ENCODE results near the gene ECE1. TPM values are rescaled to one million over a fixed set of nuclear protein-coding genes. Genes with fewer than 3 reads are reported as not detected.
A peak's percentile ranks its signal among the peaks of the same experiment; 100 is the strongest.

Gene ECE1
- polyA plus RNA-seq, 3 donors from 2014 or later, result 3.3 to 24.7 (median 4.3) TPM

- Mint-ChIP-seq H3K4me1 (peaks cover 15 to 19% of the 10 kb centered on the region in 2 donors), H3K27me3 (ENCODE audit: low read depth in 3 of 3) (peaks cover 0 to 2% (median 0%) of the 10 kb centered on the region in 3 donors), H3K36me3 (peaks cover 5 to 35% (median 16%) of the 10 kb centered on the region in 3 donors), H3K9me3 (no peaks in the 10 kb centered on the region), H3K27ac (peak overlapping the region in 2 of 6 donors; percentile 64 to 67), H3K4me3 (peak overlapping the region in 2 of 5 donors; percentile 1 to 33)
- DNase-seq, result no peak
Observed at GRCh38 chr1:21262293-21263051, 27.8 kb downstream of the ECE1 start.

- H3K4me3 Mint-ChIP-seq, result peak overlapping the region in 3 of 5 donors; percentile 1 to 33 (median 32)
- H3K27me3 Mint-ChIP-seq (ENCODE audit: low read depth in 3 of 3), result peaks cover 0 to 2% (median 0%) of the 10 kb centered on the region in 3 donors
- no peak for DNase-seq
- peaks cover 8 to 32% (median 15%) of the 10 kb centered on the region in 3 donors for H3K36me3 Mint-ChIP-seq
- H3K9me3 Mint-ChIP-seq, result no peaks in the 10 kb centered on the region
- H3K4me1 Mint-ChIP-seq, result peaks cover 15 to 19% of the 10 kb centered on the region in 2 donors
- H3K27ac Mint-ChIP-seq, result peak overlapping the region in 3 of 6 donors; percentile 51 to 67 (median 64)
Observed at GRCh38 chr1:21261551-21262292, 28.5 kb downstream of the ECE1 start.

DNA sequence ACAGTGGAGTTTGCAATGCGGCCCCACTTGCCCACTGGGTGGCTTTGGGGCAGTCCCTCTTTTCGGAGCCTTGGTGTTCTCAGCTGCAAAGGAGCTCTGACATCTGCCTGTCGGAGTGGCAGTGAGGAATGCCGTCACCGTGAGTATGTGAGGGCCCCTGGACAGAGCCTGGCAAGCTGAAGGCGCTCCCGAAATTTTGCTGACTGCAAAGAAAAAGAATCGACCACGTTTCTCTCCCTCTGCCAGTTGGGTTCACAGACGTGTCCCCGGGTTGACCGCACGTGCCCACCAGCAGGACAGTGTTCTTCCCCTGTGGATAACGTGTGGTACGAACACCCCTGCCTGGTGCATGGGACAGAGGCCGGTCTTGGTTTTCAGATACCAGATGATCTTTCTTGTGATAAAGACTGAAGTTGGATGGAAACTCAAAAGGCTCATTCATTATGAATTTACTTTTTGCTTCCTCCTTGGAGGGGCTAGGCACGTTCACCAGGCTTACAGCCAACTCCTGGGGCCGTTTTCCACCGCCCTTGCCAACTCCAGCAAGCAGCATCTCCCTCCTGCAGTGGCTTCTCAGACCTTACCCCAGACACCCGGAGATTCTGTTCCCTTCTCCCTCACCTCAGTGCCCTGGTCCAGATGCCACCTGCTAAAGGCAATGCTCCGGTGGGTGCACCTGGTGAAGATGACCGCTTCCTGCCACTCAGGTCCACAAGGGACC lies 29.7 kb downstream of the ECE1 start:
- Mint-ChIP-seq H3K27me3 (ENCODE audit: low read depth in 3 of 3) (peaks cover 0 to 2% (median 0%) of the 10 kb centered on the region in 3 donors), H3K4me1 (peaks cover 16 to 20% of the 10 kb centered on the region in 2 donors), H3K27ac (peak overlapping the region in 2 of 6 donors; percentile 37 to 51), H3K9me3 (no peaks in the 10 kb centered on the region), H3K36me3 (peaks cover 11 to 36% (median 18%) of the 10 kb centered on the region in 3 donors), H3K4me3 (no peak overlapping the region)
- no peak for DNase-seq

DNA sequence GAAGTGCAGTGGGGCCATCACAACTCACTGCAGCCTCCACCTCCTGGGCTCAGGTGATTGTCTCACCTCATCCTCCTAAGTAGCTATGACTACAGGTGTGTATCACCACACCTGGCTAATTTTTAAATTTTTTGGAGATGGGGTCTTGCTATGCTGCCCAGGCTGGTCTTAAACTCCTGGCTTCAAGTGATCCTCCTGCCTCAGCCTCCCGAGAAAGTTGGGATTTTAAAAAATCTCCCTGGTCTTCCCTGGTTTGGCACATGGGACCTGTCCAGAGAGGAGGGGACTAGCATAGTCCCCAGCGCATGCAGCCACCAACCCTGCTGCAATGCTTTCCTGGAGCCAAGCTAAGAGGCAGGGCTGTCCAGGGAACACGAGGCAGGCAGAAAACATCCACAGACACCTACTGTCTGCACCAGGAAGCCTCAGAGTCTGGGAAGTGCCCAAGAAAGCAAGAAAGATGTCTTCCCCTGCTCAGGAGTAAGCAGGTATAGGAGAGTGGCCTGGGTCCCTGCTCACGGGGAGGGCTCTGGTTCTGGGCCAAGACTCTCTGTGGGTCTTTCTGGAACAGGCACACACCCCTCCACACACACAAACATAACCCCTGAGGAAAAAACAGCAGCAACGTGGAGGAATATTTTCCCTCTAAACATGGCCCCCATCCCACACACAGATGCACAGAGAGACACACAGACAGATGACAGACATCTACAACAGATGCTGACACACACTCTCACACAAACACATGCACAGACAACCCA lies 30.8 kb downstream of the ECE1 start:
- H3K27ac Mint-ChIP-seq, result no peak overlapping the region
- H3K4me1 Mint-ChIP-seq, result peaks cover 18 to 28% of the 10 kb centered on the region in 2 donors
- H3K36me3 Mint-ChIP-seq, result peaks cover 14 to 38% (median 17%) of the 10 kb centered on the region in 3 donors
- peaks cover 0 to 2% (median 0%) of the 10 kb centered on the region in 3 donors for H3K27me3 Mint-ChIP-seq (ENCODE audit: low read depth in 3 of 3)
- no peak overlapping the region for H3K4me3 Mint-ChIP-seq
- no peak for DNase-seq
- H3K9me3 Mint-ChIP-seq, result no peaks in the 10 kb centered on the region

DNA sequence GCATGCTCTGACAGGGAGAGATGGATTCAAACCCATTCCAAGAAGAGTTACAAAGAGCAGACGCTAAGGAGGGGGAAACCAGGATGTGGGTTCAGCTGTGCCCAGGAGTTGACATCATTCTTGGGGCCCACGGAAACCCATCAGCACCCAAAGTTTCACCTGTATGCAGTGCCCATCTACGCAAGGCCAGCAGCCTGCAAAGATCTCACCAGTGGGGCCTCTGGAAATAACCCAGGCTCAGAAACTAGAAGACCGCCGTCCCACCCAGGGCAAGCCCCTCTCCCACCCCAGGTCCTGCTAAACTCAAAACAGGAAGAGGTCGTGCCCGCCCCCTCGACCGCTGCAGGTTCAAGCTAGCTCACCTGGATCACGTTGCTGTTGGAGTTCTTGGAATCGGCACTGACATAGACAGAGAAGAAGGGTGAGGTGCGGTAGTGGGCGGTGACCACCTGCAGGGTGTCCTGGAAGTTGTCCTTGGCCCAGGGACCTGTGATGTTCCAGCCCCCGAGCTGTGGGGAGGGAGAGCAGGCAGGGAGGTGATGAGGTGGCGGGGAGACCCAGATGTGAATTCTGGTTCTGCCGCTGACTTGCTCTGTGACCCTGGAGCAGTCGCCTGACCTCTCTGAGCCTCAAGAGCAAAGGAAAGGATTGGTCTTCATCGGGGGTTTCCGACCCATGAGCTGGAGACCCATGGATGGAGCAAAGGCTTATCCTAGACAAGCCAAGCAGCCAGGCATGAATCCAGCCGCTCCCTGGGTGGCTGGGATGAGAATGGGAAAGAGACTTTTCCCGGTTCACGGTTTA lies 31.7 kb downstream of the ECE1 start:
- H3K9me3 Mint-ChIP-seq, result no peaks in the 10 kb centered on the region
- H3K4me3 Mint-ChIP-seq, result no peak overlapping the region
- DNase-seq, result no peak
- peak overlapping the region in 1 of 6 donors; percentile 55 for H3K27ac Mint-ChIP-seq
- H3K4me1 Mint-ChIP-seq, result peaks cover 18 to 28% of the 10 kb centered on the region in 2 donors
- H3K36me3 Mint-ChIP-seq, result peaks cover 14 to 38% (median 15%) of the 10 kb centered on the region in 3 donors
- H3K27me3 Mint-ChIP-seq (ENCODE audit: low read depth in 3 of 3), result peaks cover 0 to 2% (median 0%) of the 10 kb centered on the region in 3 donors

GRCh38 chr1:21257431-21258135 lies 32.7 kb downstream of the ECE1 start:
- H3K27me3 Mint-ChIP-seq (ENCODE audit: low read depth in 3 of 3), result peaks cover 0 to 3% (median 2%) of the 10 kb centered on the region in 3 donors
- H3K36me3 Mint-ChIP-seq, result peaks cover 14 to 41% (median 18%) of the 10 kb centered on the region in 3 donors

GRCh38 chr1:21256776-21257175 lies 33.5 kb downstream of the ECE1 start:
- Mint-ChIP-seq H3K4me1 (peaks cover 7 to 18% of the 10 kb centered on the region in 2 donors), H3K36me3 (peaks cover 14 to 47% (median 18%) of the 10 kb centered on the region in 3 donors), H3K27me3 (ENCODE audit: low read depth in 3 of 3) (peaks cover 0 to 3% (median 2%) of the 10 kb centered on the region in 3 donors), H3K9me3 (no peaks in the 10 kb centered on the region), H3K4me3 (no peak overlapping the region), H3K27ac (peak overlapping the region in 1 of 6 donors; percentile 28)
- no peak for DNase-seq

More at GRCh38 chr1:21257431-21258135, 32.7 kb downstream of the ECE1 start:
- Mint-ChIP-seq H3K4me1 (peaks cover 15 to 26% of the 10 kb centered on the region in 2 donors), H3K9me3 (no peaks in the 10 kb centered on the region), H3K27ac (peak overlapping the region in 2 of 6 donors; percentile 48 to 55), H3K4me3 (no peak overlapping the region)
- DNase-seq, result no peak

DNA sequence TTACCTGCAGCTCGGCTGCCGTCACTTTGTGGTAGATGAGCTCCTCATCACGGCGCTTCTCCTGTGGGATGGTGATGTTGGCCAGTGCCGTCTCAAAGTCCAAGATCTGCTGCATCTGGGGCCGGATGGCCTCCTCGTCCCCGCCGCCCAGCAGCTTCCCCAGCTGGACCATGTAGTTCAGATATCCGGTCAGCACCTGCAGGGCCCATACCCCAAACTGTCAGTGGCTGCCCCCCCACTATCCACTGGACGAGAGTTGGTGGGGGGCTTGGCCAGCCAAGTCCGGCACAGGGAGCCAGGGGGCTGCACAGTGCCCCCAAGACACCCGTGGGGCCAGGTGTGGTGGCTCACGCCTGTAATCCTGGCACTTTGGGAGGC lies 34.3 kb downstream of the ECE1 start:
- no peak for DNase-seq
- Mint-ChIP-seq H3K27me3 (ENCODE audit: low read depth in 3 of 3) (peaks cover 0 to 3% (median 2%) of the 10 kb centered on the region in 3 donors), H3K36me3 (peaks cover 14 to 48% (median 18%) of the 10 kb centered on the region in 3 donors), H3K4me1 (peaks cover 3 to 9% of the 10 kb centered on the region in 2 donors), H3K27ac (no peak overlapping the region), H3K4me3 (no peak overlapping the region), H3K9me3 (no peaks in the 10 kb centered on the region)

DNA sequence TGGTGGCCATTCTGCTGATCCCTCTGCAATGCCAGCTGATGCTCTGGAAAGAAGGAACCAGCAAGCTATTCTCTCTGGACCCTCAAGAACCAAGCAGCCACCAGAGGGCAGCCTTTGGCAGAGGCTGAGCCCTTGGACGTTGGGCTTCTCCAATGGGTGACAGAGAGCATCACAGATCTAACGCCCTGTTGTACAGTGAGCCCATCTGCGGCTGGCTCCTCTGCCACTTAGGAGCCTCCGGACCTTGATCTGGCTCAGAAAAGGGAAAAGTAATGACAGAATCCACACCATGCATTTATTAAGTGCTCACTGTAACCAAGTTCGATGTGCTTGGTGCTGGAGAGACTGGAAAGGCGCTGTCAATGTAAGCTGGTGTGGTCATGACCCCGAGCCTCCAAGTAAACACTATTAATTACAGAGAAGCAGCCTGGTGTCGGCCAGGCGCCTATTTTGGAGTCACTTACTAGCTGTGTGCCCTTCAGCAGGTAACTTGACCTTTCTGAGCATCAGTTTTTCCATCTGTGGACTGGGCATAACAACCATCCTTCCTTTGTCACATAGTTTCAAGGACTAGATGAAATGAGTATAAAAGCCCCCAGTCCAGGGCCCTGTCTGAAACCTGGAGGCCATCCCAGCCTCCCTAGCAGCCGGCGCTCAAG lies 34.9 kb downstream of the ECE1 start:
- peaks cover 3 to 8% of the 10 kb centered on the region in 2 donors for H3K4me1 Mint-ChIP-seq
- peak overlapping the region in 1 of 6 donors; percentile 66 for H3K27ac Mint-ChIP-seq
- no peaks in the 10 kb centered on the region for H3K9me3 Mint-ChIP-seq
- peaks cover 14 to 43% (median 18%) of the 10 kb centered on the region in 3 donors for H3K36me3 Mint-ChIP-seq
- peak; percentile 71 to 78 (median 73) for DNase-seq
- H3K4me3 Mint-ChIP-seq, result no peak overlapping the region
- peaks cover 0 to 3% (median under 1%) of the 10 kb centered on the region in 3 donors for H3K27me3 Mint-ChIP-seq (ENCODE audit: low read depth in 3 of 3)

- no peak for DNase-seq
- Mint-ChIP-seq H3K36me3 (peaks cover 13 to 42% (median 14%) of the 10 kb centered on the region in 3 donors), H3K4me3 (no peak overlapping the region), H3K9me3 (no peaks in the 10 kb centered on the region), H3K4me1 (peaks cover 3 to 8% of the 10 kb centered on the region in 2 donors), H3K27me3 (ENCODE audit: low read depth in 3 of 3) (peaks cover 0 to 4% (median 0%) of the 10 kb centered on the region in 3 donors), H3K27ac (no peak overlapping the region)
Observed at GRCh38 chr1:21254335-21254951, 35.8 kb downstream of the ECE1 start.
